GM12878 (cell line): Measurements from ENCODE around the gene CPNE6. TPM values are rescaled to one million over a fixed set of nuclear protein-coding genes. Genes with fewer than 3 reads are reported as not detected.

Source experiments
- ATAC-seq: fragments of 200-7000 bp; cut with Tn5 transposase; 3 replicates; pipeline ENCODE4 v1.9.1; 2020; ENCODE audit warnings: mild to moderate bottlenecking, moderate library complexity
- BruUV-seq: library from RNA; stranded (reverse); fragments of 400-500 nt; replicated peaks from 2 replicates; lab custom pipeline; 2021; lab: Mats Ljungman, UMichigan
- CTCF ChIA-PET: fragments of 300-600 bp; sonication (Branson Sonifier 250); formaldehyde crosslinking; extraction: SDS; loops from one replicate; lab custom pipeline; 2021; ENCODE audit warnings: inconsistent platforms; lab: Yijun Ruan, JAX
- POLR2A ChIA-PET: fragments of 350-600 bp; formaldehyde crosslinking; extraction: SDS; loops from one replicate; lab custom pipeline; 2021; ENCODE audit warnings: inconsistent platforms; lab: Charles Lee
- RAD21 ChIA-PET: fragments of 300-600 bp; sonication (Branson Sonifier 250); formaldehyde crosslinking; loops from one replicate; lab custom pipeline; 2023; ENCODE audit warnings: antibody characterized with exemption; ENCODE audit not compliant: unreplicated experiment; lab: Charles Lee
- SMC1A ChIA-PET: fragments of 300-600 bp; sonication (Branson Sonifier 250); formaldehyde crosslinking; loops from one replicate; lab custom pipeline; 2023; ENCODE audit not compliant: unreplicated experiment, uncharacterized antibody; lab: Charles Lee
- DNase-seq: peaks from one replicate; pipeline ENCODE4 v3.0.0-alpha.2; 2011; ENCODE audit warnings: low read depth, low spot score
- FAIRE-seq: peaks from 3 replicates; lab custom pipeline; 2011; peaks lifted over from hg19 to GRCh38; lab: Jason Lieb, UNC
- H2AFZ ChIP-seq: 2 replicates; pipeline ENCODE4 v1.6.0; 2011; ENCODE audit warnings: low read depth, low read length, control low read depth; ENCODE audit not compliant: control insufficient read depth
- H3K27ac ChIP-seq: 2 replicates; pipeline ENCODE4 v1.5.1; 2011; ENCODE audit warnings: control low read depth; ENCODE audit not compliant: control insufficient read depth, insufficient read depth
- H3K27me3 ChIP-seq, 2 experiments: replicated peaks in 1 of 2; 2 replicates each; pipeline versions ENCODE4 v1.6.0 to v1.6.1; 2011; ENCODE audit warnings: low read length in 1 of 2; ENCODE audit not compliant: control insufficient read depth in 2 of 2, insufficient read depth in 2 of 2
- H3K36me3 ChIP-seq, 2 experiments: 2 replicates each; pipeline ENCODE4 v1.5.1; 2011; ENCODE audit warnings: low read length in 1 of 2; ENCODE audit not compliant: control insufficient read depth in 2 of 2, insufficient read depth in 2 of 2
- H3K4me1 ChIP-seq: 2 replicates; pipeline ENCODE4 v1.6.1; 2011; ENCODE audit warnings: mild to moderate bottlenecking, low read length, moderate library complexity, mixed read lengths; ENCODE audit not compliant: control insufficient read depth, insufficient read depth
- H3K4me2 ChIP-seq: 2 replicates; pipeline ENCODE4 v1.6.0; 2011; ENCODE audit warnings: control low read depth; ENCODE audit not compliant: control insufficient read depth, insufficient read depth
- H3K4me3 ChIP-seq: fragments of 200-600 bp; sonication (generic); 2 replicates; pipeline ENCODE4 v1.5.1; 2016
- H3K79me2 ChIP-seq: 2 replicates; pipeline ENCODE4 v1.6.0; 2011; ENCODE audit warnings: low read length; ENCODE audit not compliant: control insufficient read depth, insufficient read depth
- H3K9ac ChIP-seq: 2 replicates; pipeline ENCODE4 v1.8.0; 2011; ENCODE audit warnings: low read length, control low read depth, mixed read lengths; ENCODE audit not compliant: control insufficient read depth, insufficient read depth
- H3K9me3 ChIP-seq: replicated peaks from 3 replicates; pipeline ENCODE4 v1.5.1; 2011; ENCODE audit warnings: mild to moderate bottlenecking, low read length; ENCODE audit not compliant: control insufficient read depth, insufficient read depth
- H4K20me1 ChIP-seq: 2 replicates; pipeline ENCODE4 v1.6.0; 2011; ENCODE audit not compliant: control insufficient read depth, insufficient read depth
- RBBP5 ChIP-seq: fragments of 200-600 bp; sonication (generic); conservative IDR thresholded peaks from 2 replicates; pipeline ENCODE4 v1.6.1; 2016
- SUZ12 ChIP-seq: fragments of 200-600 bp; sonication (generic); IDR thresholded peaks from one replicate; pipeline ENCODE4 v1.6.1; 2018; ENCODE audit warnings: antibody characterized with exemption, mild to moderate bottlenecking; ENCODE audit not compliant: unreplicated experiment
- ZNF622 ChIP-seq: fragments of 450-650 bp; IDR thresholded peaks from 2 replicates; pipeline ENCODE4 v1.6.1; 2017; ENCODE audit warnings: mild to moderate bottlenecking, inconsistent platforms
- WGBS: methylation state at CpG from one replicate; pipeline ENCODE4 v1.1.6; 2016; ENCODE audit warnings: low lambda C conversion rate; ENCODE audit not compliant: insufficient replicate concordance, insufficient coverage; ENCODE audit errors: missing lambda C conversion rate; 5-methylcytosine and 5-hydroxymethylcytosine counted together
- in situ Hi-C: fragments of 300-500 bp; cut with MboI; formaldehyde crosslinking; loops from 9 replicates; pipeline ENCODE4 v1.14.3; 2018; ENCODE audit warnings: mixed read lengths
- intact Hi-C: fragments of 100-400 bp; cut with micrococcal nuclease; formaldehyde crosslinking; loops from one replicate; pipeline ENCODE4 v1.14.2; 2022; ENCODE audit not compliant: unreplicated experiment
- polyA plus RNA-seq, 11 experiments: library from polyadenylated mRNA; depleted of rRNA in 4 of 11; unstranded in 6 of 11; stranded (reverse) in 5 of 11; fragments of >200 nt; fragmentation: Nextera tagmentation in 4 of 11; fragmentation: Illumina TruSeq in 1 of 11; extraction: Ambion mirVana in 4 of 11; extraction: Trizol in 1 of 11; gene quantifications; 1 replicate in 1 of 11; 2 replicates in 10 of 11; pipeline versions ENCODE4 v1.2.1 to v1.2.3, GENCODE V29; 2011 to 2016; ENCODE audit warnings: inconsistent platforms in 2 of 11, missing spikeins in 2 of 11, low read depth in 1 of 11
- total RNA-seq, 4 experiments: library from RNA; depleted of rRNA in 3 of 4; stranded (reverse); fragments of >200 nt in 3 of 4; fragmentation: Illumina TruSeq in 1 of 4; extraction: Trizol in 1 of 4; gene quantifications; 2 replicates each; pipeline versions ENCODE4 v1.2.1 to v1.2.3, GENCODE V29; 2013 to 2021

The CPNE6 gene
- total and polyA plus RNA-seq, 10 of the 15 experiments (the other 5 are each of a cell fraction or from before 2014, with no cell fraction given): 0.06 to 0.43 (median 0.18) TPM; not detected in 3

DNA sequence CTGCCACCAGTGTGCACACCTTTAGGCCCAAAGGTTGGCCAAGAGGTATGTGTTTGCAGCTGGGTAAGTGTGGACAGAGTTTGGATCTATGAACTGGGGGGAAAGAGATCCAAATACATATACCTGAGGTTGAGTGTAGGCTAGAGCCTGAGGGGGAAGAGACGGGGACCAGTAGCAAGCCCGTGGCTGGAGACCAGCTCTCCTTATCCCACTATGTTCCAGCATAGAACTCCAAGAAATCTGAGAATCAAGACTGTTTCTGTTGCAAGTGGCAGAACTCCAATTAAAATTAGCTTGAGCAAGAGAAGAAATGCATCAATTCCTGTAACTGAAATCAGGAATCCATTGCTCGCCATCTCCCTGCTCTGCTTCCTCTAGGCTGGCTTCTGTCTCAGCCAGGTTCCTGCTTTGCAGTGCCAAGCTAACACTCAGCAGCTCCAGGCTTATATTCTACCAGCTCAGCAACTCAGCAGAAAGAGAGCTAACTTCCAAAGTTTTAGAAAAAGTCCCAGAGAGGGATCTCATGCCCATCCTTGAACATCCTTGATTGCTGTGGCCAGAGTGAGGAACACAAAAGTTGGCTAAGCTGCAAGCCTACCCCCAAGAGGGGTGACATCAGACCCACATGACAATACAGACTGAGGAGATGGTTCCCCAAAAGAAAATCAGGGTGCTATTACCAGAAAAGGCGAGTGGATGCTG, 21.3 kb downstream of the CPNE6 start:
- Histone ChIP-seq H3K4me3 (no peak overlapping the region), H3K9ac (no peak overlapping the region), H2AFZ (no peak overlapping the region), H3K27ac (no peak overlapping the region), H3K79me2 (peaks cover 24% of the 10 kb centered on the region), H3K27me3 (no peaks in the 10 kb centered on the region), H3K4me2 (no peak overlapping the region), H3K4me1 (0 out of 2 replicates have a peak, but pooled peaks cover 3% of the 10 kb centered on the region), H4K20me1 (no peaks in the 10 kb centered on the region), H3K36me3 (no peaks in the 10 kb centered on the region; a peak in 1 of 4 replicates), H3K9me3 (no peaks in the 10 kb centered on the region)
- in situ Hi-C loops (loop anchor here (5.0 kb wide), 2 partner anchors 35 to 115 kb away; no protein-coding TSS in a partner anchor), intact Hi-C loops (loop anchor here (5.0 kb wide), 1 partner anchor 205 kb away; the partner anchor contains the start of genes DHRS1 and NOP9)
- DNase-seq: no peak
- ChIA-PET POLR2A (interaction anchor here (0.6 to 6.8 kb wide), 13 partner anchors 10 to 81 kb away, joined by 3 to 90 read pairs (median 5); partner anchors contain the start of genes CARMIL3, CPNE6, DCAF11 and IRF9), SMC1A (interaction anchor here (1.0 to 9.2 kb wide), 12 partner anchors 12 to 154 kb away, joined by 3 to 195 read pairs (median 6); partner anchors contain the start of genes DCAF11, IRF9, NRL and PSME2), RAD21 (interaction anchor here (0.8 to 9.1 kb wide), 10 partner anchors 12 to 150 kb away, joined by 3 to 153 read pairs (median 24); partner anchors contain the start of genes DCAF11, IRF9, NRL and PSME2), CTCF (interaction anchor here (0.6 to 11.2 kb wide), 20 partner anchors 12 to 504 kb away, joined by 3 to 294 read pairs (median 6); partner anchors contain the start of genes CARMIL3, DCAF11, IRF9 and LTB4R2)
- TF ChIP-seq ZNF622 (no peak), SUZ12 (no peak), RBBP5 (no peak)
- whole genome bisulfite sequencing: 99% methylated on average over 4 of the region's 4 CpGs
- ATAC-seq: no peak
- BruUV-seq: no TSS peak
- FAIRE-seq: no peak
